SK-N-SH (cell line): ENCODE results near the gene NCK1. TPM values are rescaled to one million over a fixed set of nuclear protein-coding genes. Genes with fewer than 3 reads are reported as not detected.

Experiments
- CTCF ChIA-PET: fragments of 300-600, 350-600 bp; formaldehyde crosslinking; extraction: SDS; loops from one replicate; lab custom pipeline; 2021; lab: Yijun Ruan, JAX
- POLR2A ChIA-PET: fragments of 350-600 bp; sonication (Branson Sonifier 250); formaldehyde crosslinking; extraction: SDS; loops from one replicate; lab custom pipeline; 2020; ENCODE audit warnings: antibody characterized with exemption, inconsistent platforms; lab: Yijun Ruan, JAX
- DNase-seq: peaks from one replicate; pipeline ENCODE4 v3.0.0; 2012
- H2AFZ ChIP-seq: fragments of 200-600 bp; sonication (generic); 2 replicates; pipeline ENCODE4 v1.8.1; 2016; ENCODE audit warnings: antibody characterized with exemption, mild to moderate bottlenecking, low read depth
- H3F3A ChIP-seq: fragments of 200-600 bp; sonication (generic); replicated peaks from 2 replicates; pipeline ENCODE3; 2016; ENCODE audit warnings: antibody characterized with exemption, mild to moderate bottlenecking; ENCODE audit not compliant: insufficient read depth
- H3K27ac ChIP-seq, 2 experiments: fragments of 200-500 bp in 1 of 2; fragments of 200-600 bp in 1 of 2; sonication (Bioruptor generic) in 1 of 2; sonication (generic), shearing (Covaris generic) in 1 of 2; 2 replicates each; pipeline versions ENCODE4 v1.5.1 to v1.6.1; 2014 to 2016; ENCODE audit warnings: low read depth in 2 of 2, inconsistent platforms in 1 of 2, low read length in 1 of 2, mild to moderate bottlenecking in 1 of 2, mixed read lengths in 1 of 2
- H3K27me3 ChIP-seq: fragments of 200-600 bp; sonication (generic), shearing (Covaris generic); 2 replicates; pipeline ENCODE4 v1.6.1; 2016; ENCODE audit warnings: mixed run types; ENCODE audit not compliant: insufficient read depth
- H3K36me3 ChIP-seq, 2 experiments: fragments of 200-500 bp in 1 of 2; fragments of 200-600 bp in 1 of 2; sonication (Bioruptor generic) in 1 of 2; sonication (generic) in 1 of 2; replicated peaks in 1 of 2; 2 replicates each; pipeline versions ENCODE3 to v1.5.1; 2014 to 2016; ENCODE audit warnings: low read length in 1 of 2, mild to moderate bottlenecking in 1 of 2; ENCODE audit not compliant: insufficient read depth in 2 of 2, control insufficient read depth in 1 of 2
- H3K4me1 ChIP-seq, 2 experiments: fragments of 200-500 bp in 1 of 2; fragments of 200-600 bp in 1 of 2; sonication (Bioruptor generic) in 1 of 2; sonication (generic), shearing (Covaris generic) in 1 of 2; 2 replicates each; pipeline versions ENCODE4 v1.5.1 to v1.6.1; 2014 to 2016; ENCODE audit warnings: low read depth in 1 of 2, low read length in 1 of 2, mixed run types in 1 of 2; ENCODE audit not compliant: insufficient read depth in 2 of 2, control insufficient read depth in 1 of 2
- H3K4me2 ChIP-seq: fragments of 200-600 bp; sonication (generic), shearing (Covaris generic); 2 replicates; pipeline ENCODE4 v1.6.1; 2017; ENCODE audit warnings: mixed run types
- H3K4me3 ChIP-seq, 2 experiments: fragments of 200-500 bp in 1 of 2; fragments of 200-600 bp in 1 of 2; sonication (Bioruptor generic) in 1 of 2; sonication (generic), shearing (Covaris generic) in 1 of 2; 2 replicates each; pipeline versions ENCODE4 v1.5.1 to v1.8.1; 2014 to 2016; ENCODE audit warnings: low read depth in 2 of 2, inconsistent platforms in 1 of 2, low read length in 1 of 2, mild to moderate bottlenecking in 1 of 2, mixed read lengths in 1 of 2, moderate library complexity in 1 of 2
- H3K79me2 ChIP-seq: fragments of 200-600 bp; sonication (generic); 2 replicates; pipeline ENCODE4 v1.8.1; 2017; ENCODE audit warnings: mild to moderate bottlenecking; ENCODE audit not compliant: insufficient read depth
- H3K9ac ChIP-seq: fragments of 200-600 bp; sonication (generic); 2 replicates; pipeline ENCODE4 v1.6.1; 2017; ENCODE audit warnings: mixed run types
- H3K9me2 ChIP-seq: fragments of 200-600 bp; sonication (generic); 2 replicates; pipeline ENCODE4 v1.6.1; 2017; ENCODE audit warnings: mixed run types
- H3K9me3 ChIP-seq: fragments of 200-600 bp; sonication (generic); 2 replicates; pipeline ENCODE4 v1.6.1; 2017; ENCODE audit warnings: mixed run types, mild to moderate bottlenecking, moderate library complexity
- H4K20me1 ChIP-seq: fragments of 200-600 bp; sonication (generic); 2 replicates; pipeline ENCODE4 v1.6.1; 2017; ENCODE audit warnings: mild to moderate bottlenecking, mixed run types; ENCODE audit not compliant: insufficient read depth
- CTCF ChIP-seq: fragments of 200-600 bp; sonication (generic); IDR thresholded peaks from 2 replicates; pipeline ENCODE4 v1.6.1; 2017; ENCODE audit warnings: antibody characterized with exemption, mild to moderate bottlenecking, moderate library complexity
- ELF1 ChIP-seq: IDR thresholded peaks from 2 replicates; pipeline ENCODE4 v1.4.0; 2012
- FOXJ3 ChIP-seq: sonication (generic); formaldehyde crosslinking; IDR thresholded peaks from 2 replicates; pipeline ENCODE4 v1.5.1; 2020; ENCODE audit warnings: mild to moderate bottlenecking, missing genetic modification reagents
- JUND ChIP-seq: IDR thresholded peaks from 2 replicates; pipeline ENCODE4 v1.4.0; 2012
- MEF2A ChIP-seq: IDR thresholded peaks from 2 replicates; pipeline ENCODE4 v1.4.0; 2012; ENCODE audit warnings: low read depth, borderline replicate concordance
- NFIC ChIP-seq: IDR thresholded peaks from 2 replicates; pipeline ENCODE4 v1.4.0; 2012; ENCODE audit warnings: borderline replicate concordance
- PBX3 ChIP-seq: IDR thresholded peaks from 2 replicates; pipeline ENCODE4; 2012
- RFX5 ChIP-seq: IDR thresholded peaks from 2 replicates; pipeline ENCODE4 v1.6.1; 2012; ENCODE audit warnings: mild to moderate bottlenecking, improper control_type of control experiment, low read length
- TCF12 ChIP-seq: IDR thresholded peaks from 2 replicates; pipeline ENCODE4 v1.4.0; 2012
- TEAD4 ChIP-seq: IDR thresholded peaks from 2 replicates; pipeline ENCODE4 v1.4.0; 2012; ENCODE audit warnings: mild to moderate bottlenecking, borderline replicate concordance; ENCODE audit not compliant: insufficient read depth
- ZBTB33 ChIP-seq: IDR thresholded peaks from 2 replicates; pipeline ENCODE4 v1.4.0; 2012; ENCODE audit warnings: low read depth, borderline replicate concordance
- WGBS: methylation state at CpG from one replicate; pipeline ENCODE4 v1.1.6; 2017; ENCODE audit warnings: low lambda C conversion rate; 5-methylcytosine and 5-hydroxymethylcytosine counted together
- polyA plus RNA-seq, 3 experiments: library from polyadenylated mRNA; depleted of rRNA; stranded (reverse); fragments of >200 nt; gene quantifications; 2 replicates each; pipeline ENCODE4 v1.2.3, GENCODE V29; 2012
- TF ChIP-seq, protein P1 (sequence below): fragments of 150-350 bp; IDR thresholded peaks from 2 replicates; pipeline ENCODE4 v1.6.1; 2016; ENCODE audit warnings: mild to moderate bottlenecking, low read depth, low read length

Gene NCK1
- polyA plus RNA-seq, 1 of the 3 experiments (the other 2 are of a cell fraction) = 16.2 TPM

DNA sequence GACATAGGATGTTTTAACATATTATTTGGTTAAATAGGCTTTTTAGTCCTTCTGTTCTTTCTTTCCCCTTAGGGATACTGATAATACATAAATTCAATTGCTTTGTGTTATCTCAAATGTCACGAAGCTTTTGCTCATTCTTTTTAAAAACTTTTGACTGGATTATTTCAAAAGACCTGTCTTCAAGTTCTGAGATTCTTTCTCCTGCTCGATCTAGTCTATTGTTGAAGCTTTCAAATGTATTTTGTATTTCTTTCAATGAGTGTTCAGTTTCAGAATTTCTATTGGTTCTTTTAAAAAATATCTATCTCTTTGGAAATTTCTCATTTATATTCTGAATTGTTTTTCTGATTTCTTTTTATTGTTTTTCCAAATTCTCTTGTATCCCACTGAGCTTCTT is 112.7 kb downstream of the NCK1 start:
- POLR2A ChIA-PET = no interaction called here
- H3F3A ChIP-seq = no peaks in the 10 kb centered on the region
- 36% methylated on average over 2 of the region's 2 CpGs for WGBS
- DNase-seq = no peak
- H3K9me3 ChIP-seq = 0 out of 2 replicates have a peak, but pooled peaks cover 4% of the 10 kb centered on the region
- no peak overlapping the region for H3K27ac ChIP-seq
- H3K4me3 ChIP-seq = no peak overlapping the region
- no peak for TF ChIP-seq TEAD4
- no peak for TF ChIP-seq MEF2A
- no peak for TF ChIP-seq TCF12
- TF ChIP-seq, all 33 proteins: peak for 0
- Histone ChIP-seq H3K9ac (no peak overlapping the region), H3K9me2 (no peaks in the 10 kb centered on the region), H4K20me1 (no peaks in the 10 kb centered on the region), H3K4me1 (peaks cover 0 to 4% of the 10 kb centered on the region in 2 experiments; a peak in 1 of 4 replicates), H3K36me3 (peaks cover 0 to 4% of the 10 kb centered on the region in 2 experiments), H3K79me2 (no peaks in the 10 kb centered on the region), H2AFZ (no peak overlapping the region), H3K4me2 (no peak overlapping the region), H3K27me3 (no peaks in the 10 kb centered on the region)
- CTCF ChIA-PET = no interaction called here

DNA sequence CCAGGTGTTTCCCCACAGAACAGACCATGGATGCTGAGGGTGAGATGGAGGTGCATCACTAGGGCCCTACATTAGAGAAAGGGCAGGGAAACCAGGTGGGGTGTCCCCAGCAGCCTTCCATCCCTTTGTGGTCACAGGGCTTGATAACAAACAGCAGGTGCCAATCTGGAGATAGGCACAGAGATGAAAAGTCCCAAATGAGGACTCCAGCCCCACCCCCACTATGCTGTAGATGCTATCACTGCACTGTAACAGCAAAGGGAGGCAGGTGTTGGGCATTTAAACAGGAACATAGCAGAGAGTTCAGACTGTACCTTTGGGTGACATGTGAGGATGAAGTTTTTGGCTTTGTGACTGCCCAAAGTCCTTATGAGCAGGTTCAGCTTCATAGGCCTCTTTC is 117.2 kb downstream of the NCK1 start:
- Histone ChIP-seq H3K9ac (no peak overlapping the region), H3K4me2 (no peak overlapping the region), H4K20me1 (no peaks in the 10 kb centered on the region), H3K9me3 (0 out of 2 replicates have a peak, but pooled peaks cover 4% of the 10 kb centered on the region), H3K79me2 (no peaks in the 10 kb centered on the region), H3K9me2 (no peaks in the 10 kb centered on the region), H2AFZ (no peak overlapping the region), H3K27me3 (no peaks in the 10 kb centered on the region), H3K4me3 (no peak overlapping the region), H3K27ac (no peak overlapping the region), H3K36me3 (peaks cover 0 to 4% of the 10 kb centered on the region in 2 experiments), H3F3A (no peaks in the 10 kb centered on the region), H3K4me1 (peaks cover 0 to 8% of the 10 kb centered on the region in 2 experiments; a peak in 1 of 4 replicates)
- ChIA-PET CTCF (no interaction called here), POLR2A (no interaction called here)
- no peak for DNase-seq
- no peak for TF ChIP-seq NFIC
- no peak for TF ChIP-seq RFX5
- TF ChIP-seq TEAD4 = no peak
- TF ChIP-seq, protein P1, sequence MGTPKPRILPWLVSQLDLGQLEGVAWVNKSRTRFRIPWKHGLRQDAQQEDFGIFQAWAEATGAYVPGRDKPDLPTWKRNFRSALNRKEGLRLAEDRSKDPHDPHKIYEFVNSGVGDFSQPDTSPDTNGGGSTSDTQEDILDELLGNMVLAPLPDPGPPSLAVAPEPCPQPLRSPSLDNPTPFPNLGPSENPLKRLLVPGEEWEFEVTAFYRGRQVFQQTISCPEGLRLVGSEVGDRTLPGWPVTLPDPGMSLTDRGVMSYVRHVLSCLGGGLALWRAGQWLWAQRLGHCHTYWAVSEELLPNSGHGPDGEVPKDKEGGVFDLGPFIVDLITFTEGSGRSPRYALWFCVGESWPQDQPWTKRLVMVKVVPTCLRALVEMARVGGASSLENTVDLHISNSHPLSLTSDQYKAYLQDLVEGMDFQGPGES = no peak
- TF ChIP-seq FOXJ3 (CRISPR knock-in tag) = no peak
- TF ChIP-seq ZBTB33 = no peak
- no peak for TF ChIP-seq JUND
- TF ChIP-seq PBX3 = no peak
- TF ChIP-seq CTCF = no peak
- TF ChIP-seq TCF12 = no peak
- TF ChIP-seq ELF1 = no peak
